GM12892 (cell line): ENCODE measurements around the gene ANKRD39.

ENCODE experiments used
- POLR2A ChIP-seq: IDR thresholded peaks from 2 replicates; pipeline ENCODE4 v1.6.1; 2011; ENCODE audit warnings: low read depth, low read length, control low read depth
- POLR2AphosphoS5 ChIP-seq: IDR thresholded peaks from 2 replicates; pipeline ENCODE4 v1.6.1; 2011; ENCODE audit warnings: low read depth, low read length, control low read depth

- TF ChIP-seq POLR2A (peak; percentile 43; the same call in 1 of the 2 replicates), POLR2AphosphoS5 (no peak)
Observed at GRCh38 chr2:96801786-96802595, 55.8 kb downstream of the ANKRD39 start.
